ENCODE measurements around the gene VASH1. TPM values are rescaled to one million over a fixed set of nuclear protein-coding genes. Genes with fewer than 3 reads are reported as not detected.

The VASH1 gene
- total and polyA plus RNA-seq, 2 donors (not counting 3 experiments of a cell fraction or from before 2014, with no cell fraction given), result 39.8 to 168 TPM

- Histone ChIP-seq H3K4me1 (ENCODE audit: control insufficient read depth, extremely low read depth, insufficient read depth, low read length) (peaks cover 19% of the 10 kb centered on the region), H3K27ac (ENCODE audit: insufficient read depth, low read depth, low read length) (no peak overlapping the region), H3K9me3 (replicated peaks; ENCODE audit: control insufficient read depth, insufficient read depth, low read length) (no peaks in the 10 kb centered on the region), H3K9me1 (replicated peaks; ENCODE audit: control insufficient read depth, extremely low read depth, insufficient read depth, low read length) (no peaks in the 10 kb centered on the region), H4K20me1 (replicated peaks; ENCODE audit: control insufficient read depth, extremely low read depth, insufficient read depth, low read length) (no peaks in the 10 kb centered on the region), H3K4me2 (ENCODE audit: insufficient read depth, low read length) (no peak overlapping the region), H3K27me3 (ENCODE audit: control insufficient read depth in 2 of 2, insufficient read depth in 2 of 2, low read length in 2 of 2) (no peaks in the 10 kb centered on the region), H3K36me3 (ENCODE audit: control insufficient read depth in 2 of 2, extremely low read depth in 1 of 2, insufficient read depth in 2 of 2, low read length in 2 of 2) (no peaks in the 10 kb centered on the region), H2AFZ (ENCODE audit: low read depth, low read length) (no peak overlapping the region), H3K4me3 (replicated peaks in 1 of 3; ENCODE audit: insufficient read depth in 1 of 3, low read depth in 1 of 3, low read length in 3 of 3) (no peak overlapping the region), H3K9ac (replicated peaks; ENCODE audit: extremely low read depth, insufficient read depth, low read length) (no peak overlapping the region), H3K79me2 (ENCODE audit: control insufficient read depth, insufficient read depth, low read length) (no peaks in the 10 kb centered on the region)
- TF ChIP-seq POLR2AphosphoS5 (IDR thresholded peaks at IDR 0.05; ENCODE audit: insufficient read depth, low read depth, low read length), result no peak
- no peak for TF ChIP-seq POLR2A (IDR thresholded peaks at IDR 0.05; ENCODE audit: low read depth, low read length)
- TF ChIP-seq CTCF (IDR thresholded peaks at IDR 0.05; ENCODE audit: extremely low read depth in 1 of 2, insufficient read depth in 1 of 2, low read depth in 1 of 2, low read length in 2 of 2), result no peak
- no peak for TF ChIP-seq JUN (IDR thresholded peaks at IDR 0.05; ENCODE audit: borderline replicate concordance, insufficient read depth, insufficient read length, low read depth)
- TF ChIP-seq GATA2 (IDR thresholded peaks at IDR 0.05; ENCODE audit: insufficient read depth, insufficient read length, low read depth, low read length), result no peak
- no peak for TF ChIP-seq MYC (IDR thresholded peaks at IDR 0.05; ENCODE audit: low read depth, low read length)
- TF ChIP-seq EZH2 (IDR thresholded peaks at IDR 0.05; ENCODE audit: borderline replicate concordance, low read depth, low read length, severe bottlenecking), result no peak
- TF ChIP-seq FOS (IDR thresholded peaks at IDR 0.05; ENCODE audit: borderline replicate concordance, insufficient read depth, low read length), result no peak
- TF ChIP-seq MAX (IDR thresholded peaks at IDR 0.05; ENCODE audit: insufficient read depth, insufficient read length), result no peak
- ChIA-PET CTCF (interaction anchor here (3.5 to 15.6 kb wide), 2 partner anchors 68 to 97 kb away, joined by 19 to 557 read pairs; partner anchors contain the start of gene ANGEL1), POLR2A (interaction anchor here (0.7 kb wide), 1 partner anchor 17 kb away, joined by 4 read pairs; no protein-coding TSS in a partner anchor)
- dilution Hi-C loops (cut with MboI; ENCODE audit: extremely low pct_ligation_motif_present, low sequenced_read_pairs) (no loop called here), intact Hi-C loops (cut with micrococcal nuclease) (loop anchor here (10.0 kb wide), 2 partner anchors 340 to 380 kb away; partner anchors contain the start of gene CIPC)
- FAIRE-seq, result no peak
- no peak for DNase-seq (ENCODE audit: low read depth, low spot score)
- no TSS peak for BruUV-seq (replicated peaks)
Measured at GRCh38 chr14:76714470-76714869, 46.8 kb upstream of the VASH1 start.
